GM23338 (cell line): ENCODE measurements around the gene CTNNA3. TPM values are rescaled to one million over a fixed set of nuclear protein-coding genes. Genes with fewer than 3 reads are reported as not detected.

Source experiments
- ATAC-seq: fragments of 200-7000 bp; cut with Tn5 transposase; 3 replicates; pipeline ENCODE4 v1.9.1; 2020
- DNase-seq: peaks from one replicate; pipeline ENCODE4 v3.0.0-alpha.2; 2015; ENCODE audit warnings: low spot score
- H2AFZ ChIP-seq: fragments of 200-600 bp; sonication (generic); 2 replicates; pipeline ENCODE4 v1.8.0; 2016; ENCODE audit warnings: antibody characterized with exemption, mild to moderate bottlenecking, moderate library complexity
- H3F3A ChIP-seq: fragments of 200-600 bp; sonication (generic); replicated peaks from 2 replicates; pipeline ENCODE4 v1.8.0; 2017; ENCODE audit warnings: antibody characterized with exemption, mixed run types, low read depth
- H3K27ac ChIP-seq: fragments of 200-600 bp; sonication (generic); 2 replicates; pipeline ENCODE4 v1.6.1; 2016; ENCODE audit warnings: low read depth
- H3K27me3 ChIP-seq: fragments of 200-600 bp; sonication (generic); 2 replicates; pipeline ENCODE4 v1.8.0; 2016; ENCODE audit warnings: mild to moderate bottlenecking, mixed run types, moderate library complexity; ENCODE audit not compliant: insufficient read depth
- H3K36me3 ChIP-seq: fragments of 200-600 bp; sonication (generic); 2 replicates; pipeline ENCODE4 v1.8.0; 2016; ENCODE audit warnings: mild to moderate bottlenecking; ENCODE audit not compliant: insufficient read depth
- H3K4me1 ChIP-seq: fragments of 200-600 bp; sonication (generic); 2 replicates; pipeline ENCODE4 v1.8.0; 2016; ENCODE audit warnings: mild to moderate bottlenecking, moderate library complexity; ENCODE audit not compliant: insufficient read depth
- H3K4me2 ChIP-seq: fragments of 200-600 bp; sonication (generic); 2 replicates; pipeline ENCODE4 v1.7.1; 2017; ENCODE audit warnings: mixed run types
- H3K4me3 ChIP-seq: fragments of 200-600 bp; sonication (generic); 2 replicates; pipeline ENCODE4 v1.6.1; 2016; ENCODE audit warnings: mixed run types
- H3K79me2 ChIP-seq: fragments of 200-600 bp; sonication (generic); replicated peaks from 2 replicates; pipeline ENCODE4 v1.8.0; 2017; ENCODE audit warnings: mild to moderate bottlenecking; ENCODE audit not compliant: insufficient read depth
- H3K9me2 ChIP-seq: fragments of 200-600 bp; sonication (generic); 2 replicates; pipeline ENCODE4 v1.8.0; 2017; ENCODE audit not compliant: insufficient read depth
- H4K20me1 ChIP-seq: fragments of 200-600 bp; sonication (generic); replicated peaks from 2 replicates; pipeline ENCODE4 v1.8.0; 2017; ENCODE audit warnings: mild to moderate bottlenecking; ENCODE audit not compliant: insufficient read depth
- H3K27ac Mint-ChIP-seq: 2 replicates; pipeline ENCODE4 v1.8.0; 2020; ENCODE audit warnings: inconsistent platforms, mild to moderate bottlenecking, moderate library complexity, mixed read lengths
- H3K27me3 Mint-ChIP-seq: 3 replicates; pipeline ENCODE4 v1.8.0; 2022; ENCODE audit warnings: low read depth, mild to moderate bottlenecking, moderate library complexity, mixed read lengths, inconsistent platforms; ENCODE audit not compliant: insufficient read depth, poor library complexity
- H3K36me3 Mint-ChIP-seq: 3 replicates; pipeline ENCODE4 v1.8.0; 2021; ENCODE audit warnings: low read depth, mild to moderate bottlenecking, inconsistent platforms, moderate library complexity, mixed read lengths
- H3K4me1 Mint-ChIP-seq: 3 replicates; pipeline ENCODE4 v1.8.0; 2020; ENCODE audit warnings: mild to moderate bottlenecking, inconsistent platforms, mixed read lengths
- H3K4me3 Mint-ChIP-seq: 3 replicates; pipeline ENCODE4 v1.8.0; 2021; ENCODE audit warnings: moderate library complexity, mild to moderate bottlenecking, inconsistent platforms, mixed read lengths
- H3K9me3 Mint-ChIP-seq: 3 replicates; pipeline ENCODE4 v1.8.0; 2020; ENCODE audit warnings: moderate library complexity, mild to moderate bottlenecking, inconsistent platforms, mixed read lengths
- CREB1 ChIP-seq: fragments of 250-450 bp; sonication (Bioruptor Pico); IDR thresholded peaks from 2 replicates; pipeline ENCODE4 v1.5.0; 2020; ENCODE audit warnings: low read depth, mild to moderate bottlenecking, moderate library complexity
- CTCF ChIP-seq, 2 experiments: fragments of 200-600 bp in 1 of 2; sonication (generic) in 1 of 2; conservative IDR thresholded peaks; 2 replicates each; pipeline versions ENCODE4 v1.5.1 to v1.6.1; 2016 to 2017; ENCODE audit warnings: antibody characterized with exemption in 2 of 2, low read depth in 2 of 2, mild to moderate bottlenecking in 2 of 2, moderate library complexity in 1 of 2
- EZH2 ChIP-seq: fragments of 200-600 bp; sonication (generic); IDR thresholded peaks from one replicate; pipeline ENCODE4 v1.8.0; 2017; ENCODE audit warnings: antibody characterized with exemption, mild to moderate bottlenecking, low read depth; ENCODE audit not compliant: unreplicated experiment
- EZH2phosphoT487 ChIP-seq: fragments of 200-600 bp; sonication (generic); IDR thresholded peaks from one replicate; pipeline ENCODE4 v1.8.1; 2018; ENCODE audit warnings: antibody characterized with exemption; ENCODE audit not compliant: unreplicated experiment
- JUNB ChIP-seq: IDR thresholded peaks from one replicate; pipeline ENCODE4 v1.6.1; 2016; ENCODE audit warnings: antibody characterized with exemption; ENCODE audit not compliant: unreplicated experiment
- NANOG ChIP-seq: IDR thresholded peaks from 2 replicates; pipeline ENCODE4 v1.6.1; 2016; ENCODE audit warnings: antibody characterized with exemption, borderline replicate concordance
- POLR2AphosphoS5 ChIP-seq: IDR thresholded peaks from 2 replicates; pipeline ENCODE4 v1.6.1; 2016; ENCODE audit warnings: antibody characterized with exemption, low read depth
- REST ChIP-seq: IDR thresholded peaks from one replicate; pipeline ENCODE4 v1.6.1; 2018; ENCODE audit warnings: antibody characterized with exemption; ENCODE audit not compliant: unreplicated experiment
- ZNF114 ChIP-seq: fragments of 250-450 bp; sonication (Bioruptor Pico); IDR thresholded peaks from 2 replicates; pipeline ENCODE4 v1.5.0; 2020; ENCODE audit warnings: mild to moderate bottlenecking, moderate library complexity
- ZNF331 ChIP-seq: fragments of 250-450 bp; sonication (Bioruptor Pico); IDR thresholded peaks from 2 replicates; pipeline ENCODE4 v1.5.0; 2020; ENCODE audit warnings: low read depth, mild to moderate bottlenecking, moderate library complexity
- polyA plus RNA-seq: library from polyadenylated mRNA; unstranded; fragments of >200 nt; fragmentation: Nextera tagmentation; extraction: Ambion mirVana; gene quantifications from 2 replicates; pipeline ENCODE4 v1.2.1, GENCODE V29; 2016
- total RNA-seq: library from RNA; depleted of rRNA; stranded (reverse); fragments of >200 nt; shearing (Covaris generic); gene quantifications from 2 replicates; pipeline ENCODE4 v1.2.3, GENCODE V29; 2014
- TF ChIP-seq, protein P1 (sequence below): IDR thresholded peaks from 2 replicates; pipeline ENCODE4 v1.6.1; 2016; ENCODE audit warnings: antibody characterized with exemption

CTNNA3 gene
- total and polyA plus RNA-seq, 2 experiments from 2014 or later, result 0.71 to 3.3 TPM

- Mint-ChIP-seq H3K4me1 (no peaks in the 10 kb centered on the region), H3K27ac (no peak overlapping the region), H3K36me3 (no peaks in the 10 kb centered on the region), H3K9me3 (no peaks in the 10 kb centered on the region), H3K27me3 (no peaks in the 10 kb centered on the region), H3K4me3 (no peak overlapping the region)
- Histone ChIP-seq H3K4me2 (no peak overlapping the region), H2AFZ (no peak overlapping the region; the same call in 1 of the 2 replicates), H3K9me2 (0 out of 2 replicates have a peak, but pooled peaks cover 5% of the 10 kb centered on the region), H3K27me3 (no peaks in the 10 kb centered on the region), H3K4me1 (no peaks in the 10 kb centered on the region), H3K27ac (no peak overlapping the region), H3K79me2 (no peaks in the 10 kb centered on the region), H4K20me1 (no peaks in the 10 kb centered on the region), H3K36me3 (no peaks in the 10 kb centered on the region), H3F3A (no peaks in the 10 kb centered on the region), H3K4me3 (no peak overlapping the region)
- DNase-seq (no peak), ATAC-seq (no peak)
- no peak for TF ChIP-seq NANOG
- no peak for TF ChIP-seq ZNF331 (CRISPR knock-in tag)
- no peak for TF ChIP-seq ZNF114 (CRISPR knock-in tag)
- no peak for TF ChIP-seq EZH2
- no peak for TF ChIP-seq CREB1 (CRISPR knock-in tag)
- TF ChIP-seq, protein P1, sequence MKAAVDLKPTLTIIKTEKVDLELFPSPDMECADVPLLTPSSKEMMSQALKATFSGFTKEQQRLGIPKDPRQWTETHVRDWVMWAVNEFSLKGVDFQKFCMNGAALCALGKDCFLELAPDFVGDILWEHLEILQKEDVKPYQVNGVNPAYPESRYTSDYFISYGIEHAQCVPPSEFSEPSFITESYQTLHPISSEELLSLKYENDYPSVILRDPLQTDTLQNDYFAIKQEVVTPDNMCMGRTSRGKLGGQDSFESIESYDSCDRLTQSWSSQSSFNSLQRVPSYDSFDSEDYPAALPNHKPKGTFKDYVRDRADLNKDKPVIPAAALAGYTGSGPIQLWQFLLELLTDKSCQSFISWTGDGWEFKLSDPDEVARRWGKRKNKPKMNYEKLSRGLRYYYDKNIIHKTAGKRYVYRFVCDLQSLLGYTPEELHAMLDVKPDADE, result no peak
Measured at GRCh38 chr10:67575532-67575931, 120.5 kb downstream of the CTNNA3 start.

- Mint-ChIP-seq H3K4me3 (no peak overlapping the region), H3K27me3 (no peaks in the 10 kb centered on the region), H3K4me1 (no peaks in the 10 kb centered on the region), H3K36me3 (no peaks in the 10 kb centered on the region), H3K27ac (no peak overlapping the region), H3K9me3 (no peaks in the 10 kb centered on the region)
- 0 out of 2 replicates have a peak, but pooled peaks cover 5% of the 10 kb centered on the region for H3K9me2 ChIP-seq
- H4K20me1 ChIP-seq, result no peaks in the 10 kb centered on the region
- H3K36me3 ChIP-seq, result no peaks in the 10 kb centered on the region
- H3K4me3 ChIP-seq, result no peak overlapping the region
- no peaks in the 10 kb centered on the region for H3K79me2 ChIP-seq
- no peaks in the 10 kb centered on the region for H3F3A ChIP-seq
- no peak overlapping the region for H3K4me2 ChIP-seq
- H3K27ac ChIP-seq, result no peak overlapping the region
- no peak for ATAC-seq
- no peak overlapping the region for H2AFZ ChIP-seq
- DNase-seq, result no peak
- no peaks in the 10 kb centered on the region for H3K4me1 ChIP-seq
- H3K27me3 ChIP-seq, result no peaks in the 10 kb centered on the region
- TF ChIP-seq JUNB (no peak), CTCF (conservative IDR thresholded peaks at IDR 0.05; ENCODE audit: low read depth in 2 of 2) (no peak), EZH2phosphoT487 (no peak), POLR2AphosphoS5 (no peak), EZH2 (no peak), ZNF114 (CRISPR knock-in tag) (no peak), REST (no peak)
- TF ChIP-seq, protein P1, result no peak
Measured at GRCh38 chr10:67573484-67573883, 122.5 kb downstream of the CTNNA3 start.
